LNCaP clone FGC (cell line): ENCODE results near the gene RAD23B.

Source experiments
- DNase-seq: peaks from one replicate; pipeline ENCODE4 v3.0.0-alpha.2; 2011; ENCODE audit warnings: low read depth
- H3K4me3 ChIP-seq: 2 replicates; pipeline ENCODE4 v1.5.1; 2011; ENCODE audit warnings: mild to moderate bottlenecking, low read depth, low read length, control low read depth
- CTCF ChIP-seq: IDR thresholded peaks from 2 replicates; pipeline ENCODE4 v1.5.1; 2012; ENCODE audit warnings: mild to moderate bottlenecking; ENCODE audit not compliant: control insufficient read depth, insufficient read depth; ENCODE audit errors: extremely low read depth

Gene RAD23B

GRCh38 chr9:107351382-107352045 is 68.4 kb downstream of the RAD23B start:
- H3K4me3 ChIP-seq, result no peak overlapping the region
- DNase-seq, result peak; percentile 42
- no peak for TF ChIP-seq CTCF

- DNase-seq, result no peak
- H3K4me3 ChIP-seq, result no peak overlapping the region
- no peak for TF ChIP-seq CTCF
Measured at GRCh38 chr9:107355394-107355793, 72.3 kb downstream of the RAD23B start.

- TF ChIP-seq CTCF, result no peak
- DNase-seq, result no peak
- H3K4me3 ChIP-seq, result no peak overlapping the region
Measured at GRCh38 chr9:107358986-107359385, 75.9 kb downstream of the RAD23B start.

GRCh38 chr9:107360098-107360497 is 77.0 kb downstream of the RAD23B start:
- TF ChIP-seq CTCF, result no peak
- no peak overlapping the region for H3K4me3 ChIP-seq
- no peak for DNase-seq

- no peak overlapping the region for H3K4me3 ChIP-seq
- DNase-seq, result no peak
- no peak for TF ChIP-seq CTCF
Measured at GRCh38 chr9:107361816-107362215, 78.7 kb downstream of the RAD23B start.

- H3K4me3 ChIP-seq, result no peak overlapping the region
- no peak for TF ChIP-seq CTCF
- no peak for DNase-seq
Measured at GRCh38 chr9:107363516-107364152, 80.6 kb downstream of the RAD23B start.
